Neural cell (in vitro differentiated cells): ENCODE data around the gene IFT43. TPM values are rescaled to one million over a fixed set of nuclear protein-coding genes. Genes with fewer than 3 reads are reported as not detected.

ENCODE experiments used
- H2AFZ ChIP-seq: fragments of 200-600, 300-800 bp; sonication (generic), shearing (Covaris generic); 2 replicates; pipeline ENCODE4 v1.6.0; 2014; ENCODE audit warnings: low read depth, mild to moderate bottlenecking, antibody characterized with exemption, low read length, moderate library complexity
- H3F3A ChIP-seq: fragments of 200-600 bp; shearing (Covaris generic); 2 replicates; pipeline ENCODE4 v1.6.1; 2016; ENCODE audit warnings: mild to moderate bottlenecking, moderate library complexity, mixed read lengths, antibody characterized with exemption, low read length; ENCODE audit not compliant: insufficient read depth, poor library complexity, severe bottlenecking
- H3K27ac ChIP-seq: fragments of 200-600, 300-800 bp; sonication (generic), shearing (Covaris generic); 2 replicates; pipeline ENCODE4 v1.5.1; 2014; ENCODE audit warnings: mild to moderate bottlenecking, low read length, moderate library complexity
- H3K27me3 ChIP-seq: fragments of 300-800, 200-600 bp; sonication (generic), shearing (Covaris generic); 2 replicates; pipeline ENCODE4 v1.6.0; 2014; ENCODE audit warnings: mild to moderate bottlenecking, low read depth, low read length, moderate library complexity; ENCODE audit not compliant: insufficient read depth
- H3K36me3 ChIP-seq: fragments of 300-800, 200-600 bp; sonication (generic), shearing (Covaris generic); 2 replicates; pipeline ENCODE4 v1.5.1; 2014; ENCODE audit warnings: mild to moderate bottlenecking, antibody characterized with exemption, low read length, moderate library complexity; ENCODE audit not compliant: insufficient read depth
- H3K4me2 ChIP-seq: fragments of 300-800, 200-600 bp; sonication (generic), shearing (Covaris generic); 2 replicates; pipeline ENCODE4 v1.6.0; 2014; ENCODE audit warnings: mild to moderate bottlenecking, low read length
- H3K4me3 ChIP-seq: fragments of 300-800, 200-600 bp; sonication (generic), shearing (Covaris generic); 2 replicates; pipeline ENCODE4 v1.5.1; 2014; ENCODE audit warnings: mild to moderate bottlenecking, low read length, moderate library complexity
- H3K79me2 ChIP-seq: fragments of 200-600 bp; shearing (Covaris generic); replicated peaks from 2 replicates; pipeline ENCODE4 v1.6.0; 2014; ENCODE audit warnings: mild to moderate bottlenecking, low read length, moderate library complexity; ENCODE audit not compliant: insufficient read depth
- H3K9ac ChIP-seq: fragments of 300-800, 200-600 bp; sonication (generic), shearing (Covaris generic); 2 replicates; pipeline ENCODE4 v1.6.1; 2016; ENCODE audit warnings: mild to moderate bottlenecking, low read length, mixed read lengths
- H3K9me2 ChIP-seq: fragments of 200-600 bp; shearing (Covaris generic); 2 replicates; pipeline ENCODE4 v1.6.1; 2016; ENCODE audit warnings: mild to moderate bottlenecking, low read length, mixed read lengths; ENCODE audit not compliant: insufficient read depth
- H3K9me3 ChIP-seq: fragments of 200-600, 300-800 bp; sonication (generic), shearing (Covaris generic); 2 replicates; pipeline ENCODE4 v1.6.1; 2016; ENCODE audit warnings: mild to moderate bottlenecking, mixed run types, low read length, moderate library complexity, mixed read lengths
- H4K20me1 ChIP-seq: fragments of 200-600 bp; shearing (Covaris generic); 2 replicates; pipeline ENCODE4 v1.6.1; 2016; ENCODE audit warnings: mild to moderate bottlenecking, mixed run types; ENCODE audit not compliant: insufficient read depth
- CTCF ChIP-seq: fragments of 450-650 bp; IDR thresholded peaks from 2 replicates; pipeline ENCODE4 v1.5.1; 2014; ENCODE audit warnings: antibody characterized with exemption, mild to moderate bottlenecking, moderate library complexity; ENCODE audit not compliant: poor library complexity, severe bottlenecking
- EP300 ChIP-seq: fragments of 450-650 bp; conservative IDR thresholded peaks from 2 replicates; pipeline ENCODE4 v1.6.1; 2014; ENCODE audit warnings: antibody characterized with exemption, mild to moderate bottlenecking, moderate library complexity; ENCODE audit not compliant: poor library complexity, severe bottlenecking
- EZH2 ChIP-seq: fragments of 200-600, 300-800 bp; shearing (Covaris generic), sonication (generic); IDR thresholded peaks from 2 replicates; pipeline ENCODE4 v1.6.1; 2014; ENCODE audit warnings: antibody characterized with exemption, low read length, borderline replicate concordance, mild to moderate bottlenecking; ENCODE audit not compliant: insufficient read depth, poor library complexity, severe bottlenecking
- MXI1 ChIP-seq: fragments of 450-650 bp; conservative IDR thresholded peaks from 2 replicates; pipeline ENCODE4 v1.6.1; 2014; ENCODE audit warnings: antibody characterized with exemption, mild to moderate bottlenecking; ENCODE audit not compliant: poor library complexity, severe bottlenecking
- POLR2AphosphoS5 ChIP-seq: IDR thresholded peaks from 2 replicates; pipeline ENCODE4 v1.6.1; 2012
- RAD21 ChIP-seq: fragments of 450-650 bp; conservative IDR thresholded peaks from 2 replicates; pipeline ENCODE4 v1.6.1; 2014; ENCODE audit warnings: antibody characterized with exemption, mild to moderate bottlenecking, moderate library complexity
- REST ChIP-seq: IDR thresholded peaks from 2 replicates; pipeline ENCODE4 v1.6.1; 2012; ENCODE audit warnings: borderline replicate concordance
- SMC3 ChIP-seq: fragments of 450-650 bp; conservative IDR thresholded peaks from 2 replicates; pipeline ENCODE4 v1.6.1; 2014; ENCODE audit warnings: antibody characterized with exemption, mild to moderate bottlenecking, moderate library complexity; ENCODE audit not compliant: poor library complexity
- TAF1 ChIP-seq: IDR thresholded peaks from 2 replicates; pipeline ENCODE4 v1.6.1; 2012; ENCODE audit warnings: low read depth
- polyA plus RNA-seq: library from polyadenylated mRNA; depleted of rRNA; stranded (reverse); fragments of >200 nt; gene quantifications from 2 replicates; pipeline ENCODE4 v1.2.3, GENCODE V29; 2014

The IFT43 gene
- polyA plus RNA-seq, 1 donor from 2014 or later, result 102 TPM

- Histone ChIP-seq H3K27me3 (no peaks in the 10 kb centered on the region), H3K9me3 (no peaks in the 10 kb centered on the region), H3K4me2 (no peak overlapping the region)
Measured at GRCh38 chr14:75991753-75992152, 6.2 kb downstream of the IFT43 start.

GRCh38 chr14:75993567-75994041 lies 8.0 kb downstream of the IFT43 start:
- Histone ChIP-seq H3K4me2 (no peak overlapping the region), H3K36me3 (peaks cover 14% of the 10 kb centered on the region), H4K20me1 (no peaks in the 10 kb centered on the region), H3K9ac (no peak overlapping the region), H3K9me3 (no peaks in the 10 kb centered on the region), H2AFZ (no peak overlapping the region), H3K27me3 (no peaks in the 10 kb centered on the region), H3K9me2 (no peaks in the 10 kb centered on the region), H3K27ac (no peak overlapping the region), H3K4me3 (no peak overlapping the region), H3K79me2 (no peaks in the 10 kb centered on the region), H3F3A (no peaks in the 10 kb centered on the region)
- TF ChIP-seq CTCF, result no peak
- TF ChIP-seq RAD21, result no peak
- no peak for TF ChIP-seq TAF1
- TF ChIP-seq MXI1, result no peak

More at GRCh38 chr14:75991753-75992152, 6.2 kb downstream of the IFT43 start:
- Histone ChIP-seq H2AFZ (no peak overlapping the region), H3K27ac (no peak overlapping the region), H3K36me3 (peaks cover 12% of the 10 kb centered on the region), H3F3A (no peaks in the 10 kb centered on the region), H3K9ac (no peak overlapping the region), H3K9me2 (no peaks in the 10 kb centered on the region), H4K20me1 (no peaks in the 10 kb centered on the region), H3K79me2 (peaks cover 1% of the 10 kb centered on the region), H3K4me3 (no peak overlapping the region)
- no peak for TF ChIP-seq TAF1
- TF ChIP-seq MXI1, result no peak
- no peak for TF ChIP-seq EP300
- TF ChIP-seq SMC3, result no peak
- no peak for TF ChIP-seq POLR2AphosphoS5
- TF ChIP-seq REST, result no peak
- no peak for TF ChIP-seq RAD21
- no peak for TF ChIP-seq EZH2
- no peak for TF ChIP-seq CTCF
